Activated T-helper 2 cell treated with anti-CD3 and anti-CD28 coated beads, Interferon-gamma antibody, Interleukin-2, Interleukin-4, amounts not matched to agents 10 μg/mL and 5 μg/mL and 100 μg/mL, durations not matched to agents 14 hours and 24 hours and 36 hours (primary cell): ENCODE results near the gene NR2C2AP. TPM values are rescaled to one million over a fixed set of nuclear protein-coding genes. Genes with fewer than 3 reads are reported as not detected.

Experiments
- DNase-seq: peaks from one replicate; pipeline ENCODE4 v3.0.0; 2021; ENCODE audit warnings: low spot score
- H3K27ac Mint-ChIP-seq: one replicate; pipeline ENCODE4 v1.8.0; 2021; ENCODE audit warnings: mixed read lengths
- H3K27me3 Mint-ChIP-seq: one replicate; pipeline ENCODE4 v1.8.0; 2021; ENCODE audit warnings: low read depth, mixed read lengths
- H3K36me3 Mint-ChIP-seq: one replicate; pipeline ENCODE4 v1.8.0; 2021; ENCODE audit warnings: low read depth, mixed read lengths
- H3K4me1 Mint-ChIP-seq: one replicate; pipeline ENCODE4 v1.8.0; 2021; ENCODE audit warnings: low read depth, mixed read lengths
- H3K4me3 Mint-ChIP-seq: one replicate; pipeline ENCODE4 v1.8.0; 2021; ENCODE audit warnings: low read depth, mild to moderate bottlenecking, moderate library complexity, mixed read lengths
- H3K9me3 Mint-ChIP-seq: one replicate; pipeline ENCODE4 v1.8.0; 2021; ENCODE audit warnings: mixed read lengths
- intact Hi-C: fragments of 100-400 bp; cut with micrococcal nuclease; formaldehyde crosslinking; loops from one replicate; pipeline ENCODE4 v1.15.1; 2023
- total RNA-seq: library from RNA; stranded (reverse); gene quantifications from 2 replicates; pipeline ENCODE4 v1.2.3, GENCODE V29; 2022

Gene NR2C2AP
- 32.5 and 37.0 TPM in 2 replicates for total RNA-seq

DNA sequence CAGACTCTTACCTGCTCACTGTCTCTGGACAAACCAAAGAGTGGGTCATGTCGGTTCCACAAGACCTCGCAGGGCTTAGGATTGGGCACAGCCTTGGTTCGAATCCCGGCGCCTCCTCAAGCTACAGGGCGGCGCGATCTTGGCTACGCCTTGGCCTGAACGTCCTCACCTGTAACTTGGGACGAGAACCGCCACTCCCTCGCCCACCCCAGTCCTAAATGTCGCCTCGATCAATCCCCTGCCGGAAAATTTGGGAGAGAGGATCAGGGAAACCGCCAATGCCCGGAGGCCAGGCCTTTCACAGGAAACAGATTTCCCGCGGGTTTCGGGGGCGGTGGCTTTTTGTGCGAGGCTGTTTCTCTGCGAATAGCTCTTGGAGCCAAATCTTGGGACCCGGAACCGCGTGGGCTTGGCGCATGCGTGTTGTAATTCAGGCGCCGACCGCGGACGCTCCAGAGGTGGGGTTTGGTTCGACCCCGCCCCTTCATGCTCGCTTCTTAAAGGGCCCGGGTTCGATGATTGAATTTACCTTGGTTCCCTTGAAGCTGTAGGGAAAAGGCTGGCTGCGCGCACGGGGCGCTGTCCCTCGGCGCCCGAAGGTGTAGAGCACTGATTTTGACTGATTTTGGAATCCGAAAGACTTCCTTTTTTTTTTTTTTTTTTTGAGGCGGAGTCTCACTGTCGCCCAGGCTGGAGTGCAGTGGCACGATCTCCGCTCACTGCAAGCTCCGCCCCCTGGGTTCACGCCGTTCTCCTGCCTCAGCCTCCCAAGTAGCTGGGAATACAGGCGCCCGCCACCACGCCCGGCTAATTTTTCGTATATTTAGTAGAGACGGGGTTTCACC lies at the start of gene NR2C2AP:
NR2C2AP (minus strand) TSS at position 403 of the 845 bp plus-strand sequence; CDS start at position 49, 354 bp downstream.
- peaks cover 24% of the 10 kb centered on the region for H3K36me3 Mint-ChIP-seq
- peak within 1 kb of the TSS; percentile 92 for H3K4me3 Mint-ChIP-seq
- H3K4me1 Mint-ChIP-seq = peaks cover 28% of the 10 kb centered on the region
- H3K27ac Mint-ChIP-seq = peak within 1 kb of the TSS; percentile 85
- intact Hi-C loops = loop anchor here (1.0 kb wide), 1 partner anchor 11 kb away; the partner anchor contains the start of genes BORCS8 and RFXANK
- no peaks in the 10 kb centered on the region for H3K9me3 Mint-ChIP-seq
- peak; percentile 90 for DNase-seq
- H3K27me3 Mint-ChIP-seq = no peaks in the 10 kb centered on the region

GRCh38 chr19:19250196-19250801 lies 47.1 kb upstream of the NR2C2AP start:
- no peaks in the 10 kb centered on the region for H3K36me3 Mint-ChIP-seq
- no peak overlapping the region for H3K4me3 Mint-ChIP-seq
- no peak for DNase-seq
- peaks cover 17% of the 10 kb centered on the region for H3K27me3 Mint-ChIP-seq
- no peaks in the 10 kb centered on the region for H3K9me3 Mint-ChIP-seq
- intact Hi-C loops = no loop called here
- H3K4me1 Mint-ChIP-seq = no peaks in the 10 kb centered on the region
- H3K27ac Mint-ChIP-seq = no peak overlapping the region

- Mint-ChIP-seq H3K36me3 (no peaks in the 10 kb centered on the region), H3K4me1 (no peaks in the 10 kb centered on the region), H3K27me3 (no peaks in the 10 kb centered on the region), H3K4me3 (no peak overlapping the region), H3K9me3 (peaks cover 8% of the 10 kb centered on the region), H3K27ac (no peak overlapping the region)
- intact Hi-C loops = no loop called here
- DNase-seq = no peak
Measured at GRCh38 chr19:19240476-19240875, 37.3 kb upstream of the NR2C2AP start.

GRCh38 chr19:19239675-19240074 lies 36.5 kb upstream of the NR2C2AP start:
- H3K27ac Mint-ChIP-seq = no peak overlapping the region
- H3K36me3 Mint-ChIP-seq = no peaks in the 10 kb centered on the region
- H3K27me3 Mint-ChIP-seq = no peaks in the 10 kb centered on the region
- peaks cover 8% of the 10 kb centered on the region for H3K9me3 Mint-ChIP-seq
- H3K4me1 Mint-ChIP-seq = no peaks in the 10 kb centered on the region
- no peak for DNase-seq
- H3K4me3 Mint-ChIP-seq = no peak overlapping the region
- intact Hi-C loops = no loop called here

DNA sequence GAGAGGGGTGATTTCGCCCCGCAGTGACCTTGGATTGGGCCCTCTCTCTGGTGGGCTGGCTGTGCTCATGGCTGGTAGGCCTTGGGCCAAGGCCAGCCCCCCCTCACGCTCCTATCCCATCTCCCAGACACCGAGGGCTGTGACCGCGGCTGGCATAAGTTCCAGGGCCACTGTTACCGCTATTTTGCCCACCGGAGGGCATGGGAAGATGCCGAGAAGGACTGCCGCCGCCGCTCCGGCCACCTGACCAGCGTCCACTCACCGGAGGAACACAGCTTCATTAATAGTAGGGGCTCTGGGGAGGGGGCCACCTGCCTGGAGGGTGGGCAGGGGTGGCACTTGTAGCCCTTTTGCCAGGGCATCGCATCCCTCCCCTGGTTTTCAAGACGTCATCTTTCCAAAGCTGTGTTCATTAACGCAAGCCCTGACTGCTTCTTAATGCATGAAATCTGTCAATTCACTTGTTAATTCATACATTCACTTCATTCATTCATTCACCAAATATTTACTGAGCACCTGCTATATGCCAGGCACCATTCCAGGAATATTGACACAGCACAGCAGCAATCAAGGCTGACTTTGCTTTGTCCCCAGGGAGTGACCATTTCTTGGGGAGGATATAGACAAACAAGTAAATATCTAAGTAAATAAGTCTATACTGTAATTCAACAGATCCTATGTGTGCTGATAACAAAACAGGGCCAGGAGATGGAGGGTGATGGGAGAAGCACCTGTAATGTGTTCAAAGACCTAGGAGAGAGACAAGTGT lies 35.1 kb upstream of the NR2C2AP start:
- Mint-ChIP-seq H3K27me3 (no peaks in the 10 kb centered on the region), H3K4me1 (no peaks in the 10 kb centered on the region)

DNA sequence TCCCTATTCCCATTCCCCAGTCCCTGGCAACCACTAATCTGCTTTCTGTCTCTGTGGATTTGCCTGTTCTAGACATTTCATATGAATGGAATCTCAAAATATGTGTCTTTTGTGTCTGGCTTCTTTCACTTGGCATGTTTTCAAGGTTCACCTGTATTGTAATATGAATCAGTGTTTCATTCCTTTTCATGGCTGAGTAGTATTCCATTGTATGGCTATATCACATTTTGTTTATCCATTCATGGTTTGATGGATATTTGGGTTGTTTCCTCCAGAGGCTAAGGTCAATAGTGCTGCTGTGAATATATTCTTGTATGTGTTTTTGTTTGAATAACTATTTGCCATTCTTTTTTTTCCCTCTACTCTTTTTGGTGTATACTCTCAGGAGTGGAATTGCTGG lies 33.0 kb upstream of the NR2C2AP start:
- Mint-ChIP-seq H3K4me3 (no peak overlapping the region), H3K4me1 (no peaks in the 10 kb centered on the region), H3K27ac (no peak overlapping the region), H3K36me3 (no peaks in the 10 kb centered on the region), H3K27me3 (no peaks in the 10 kb centered on the region), H3K9me3 (peaks cover 11% of the 10 kb centered on the region)
- intact Hi-C loops = no loop called here
- no peak for DNase-seq

More for the DNA sequence above, 35.1 kb upstream of the NR2C2AP start:
- Mint-ChIP-seq H3K9me3 (peaks cover 9% of the 10 kb centered on the region), H3K4me3 (no peak overlapping the region), H3K27ac (no peak overlapping the region), H3K36me3 (no peaks in the 10 kb centered on the region)
- intact Hi-C loops = no loop called here
- DNase-seq = no peak

DNA sequence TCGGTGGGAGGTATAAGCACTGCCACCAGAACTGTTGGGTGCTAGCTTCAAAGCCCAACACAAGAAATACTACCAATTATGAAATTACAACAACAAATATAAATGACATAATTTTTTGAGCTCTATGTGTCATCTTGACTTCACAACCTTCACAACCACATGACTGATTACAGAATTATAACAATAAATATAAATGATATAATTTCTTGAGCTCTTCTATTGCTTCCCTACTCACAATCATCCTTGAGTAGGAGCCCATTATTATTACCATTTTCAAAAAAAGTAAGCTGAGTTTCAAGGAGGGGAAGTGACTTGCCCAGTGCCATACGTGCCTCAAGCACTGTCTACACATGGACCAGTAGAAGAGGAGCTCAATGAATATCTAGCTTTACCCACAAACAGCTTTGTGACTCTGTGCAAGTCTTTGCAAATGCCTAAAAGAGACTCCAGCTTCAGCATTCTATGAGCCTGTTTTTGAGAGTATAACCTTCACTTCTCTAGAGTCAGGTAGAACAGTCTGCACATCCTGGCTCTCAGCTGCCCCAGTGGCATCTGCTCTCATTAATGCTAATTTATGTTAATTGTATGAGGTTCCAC lies 31.1 kb upstream of the NR2C2AP start:
- H3K36me3 Mint-ChIP-seq = no peaks in the 10 kb centered on the region
- no peaks in the 10 kb centered on the region for H3K27me3 Mint-ChIP-seq
- intact Hi-C loops = no loop called here

GRCh38 chr19:19232261-19232721 lies 29.1 kb upstream of the NR2C2AP start:
- H3K9me3 Mint-ChIP-seq = peaks cover 11% of the 10 kb centered on the region
- no peak overlapping the region for H3K27ac Mint-ChIP-seq
- no peak overlapping the region for H3K4me3 Mint-ChIP-seq
- H3K4me1 Mint-ChIP-seq = no peaks in the 10 kb centered on the region
- H3K36me3 Mint-ChIP-seq = no peaks in the 10 kb centered on the region
- H3K27me3 Mint-ChIP-seq = no peaks in the 10 kb centered on the region
- no peak for DNase-seq
- intact Hi-C loops = no loop called here

More for the DNA sequence above, 31.1 kb upstream of the NR2C2AP start:
- H3K27ac Mint-ChIP-seq = no peak overlapping the region
- peaks cover 11% of the 10 kb centered on the region for H3K9me3 Mint-ChIP-seq
- DNase-seq = no peak
- no peaks in the 10 kb centered on the region for H3K4me1 Mint-ChIP-seq
- no peak overlapping the region for H3K4me3 Mint-ChIP-seq

GRCh38 chr19:19230999-19231398 lies 27.8 kb upstream of the NR2C2AP start:
- H3K4me1 Mint-ChIP-seq = no peaks in the 10 kb centered on the region
- H3K4me3 Mint-ChIP-seq = no peak overlapping the region
- no peak overlapping the region for H3K27ac Mint-ChIP-seq
- peaks cover 7% of the 10 kb centered on the region for H3K9me3 Mint-ChIP-seq
- intact Hi-C loops = no loop called here
- no peak for DNase-seq
- H3K27me3 Mint-ChIP-seq = no peaks in the 10 kb centered on the region
- H3K36me3 Mint-ChIP-seq = no peaks in the 10 kb centered on the region

GRCh38 chr19:19229701-19230100 lies 26.5 kb upstream of the NR2C2AP start:
- no peak overlapping the region for H3K4me3 Mint-ChIP-seq
- no peaks in the 10 kb centered on the region for H3K36me3 Mint-ChIP-seq
- H3K27me3 Mint-ChIP-seq = peaks cover 2% of the 10 kb centered on the region
- H3K4me1 Mint-ChIP-seq = no peaks in the 10 kb centered on the region
- no peak overlapping the region for H3K27ac Mint-ChIP-seq
- DNase-seq = no peak
- intact Hi-C loops = loop anchor here (5.0 kb wide), 1 partner anchor 82 kb away; no protein-coding TSS in a partner anchor
- peaks cover 3% of the 10 kb centered on the region for H3K9me3 Mint-ChIP-seq

DNA sequence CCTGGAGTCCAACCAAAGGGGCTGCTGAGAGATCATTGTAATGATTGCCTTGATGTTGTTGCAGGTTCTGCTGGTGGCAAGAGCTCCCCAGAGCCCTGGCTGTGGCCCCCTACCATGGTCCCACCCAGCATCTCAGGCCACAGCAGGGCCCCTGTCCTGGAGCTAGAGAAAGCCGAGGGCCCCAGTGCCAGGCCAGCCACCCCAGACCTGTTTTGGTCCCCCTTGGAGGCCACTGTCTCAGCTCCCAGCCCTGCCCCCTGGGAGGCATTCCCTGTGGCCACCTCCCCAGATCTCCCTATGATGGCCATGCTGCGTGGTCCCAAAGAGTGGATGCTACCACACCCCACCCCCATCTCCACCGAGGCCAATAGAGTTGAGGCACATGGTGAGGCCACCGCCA lies 24.0 kb upstream of the NR2C2AP start:
- Mint-ChIP-seq H3K27ac (no peak overlapping the region), H3K4me1 (no peaks in the 10 kb centered on the region), H3K4me3 (no peak overlapping the region), H3K27me3 (peaks cover 11% of the 10 kb centered on the region), H3K36me3 (no peaks in the 10 kb centered on the region), H3K9me3 (no peaks in the 10 kb centered on the region)
- no peak for DNase-seq
- intact Hi-C loops = loop anchor here (5.0 kb wide), 1 partner anchor 80 kb away; no protein-coding TSS in a partner anchor

GRCh38 chr19:19226663-19227062 lies 23.4 kb upstream of the NR2C2AP start:
- no peak overlapping the region for H3K4me3 Mint-ChIP-seq
- H3K27me3 Mint-ChIP-seq = peaks cover 11% of the 10 kb centered on the region
- no peaks in the 10 kb centered on the region for H3K4me1 Mint-ChIP-seq
- intact Hi-C loops = loop anchor here (5.0 kb wide), 1 partner anchor 79 kb away; no protein-coding TSS in a partner anchor
- H3K27ac Mint-ChIP-seq = no peak overlapping the region
- no peak for DNase-seq
- H3K9me3 Mint-ChIP-seq = no peaks in the 10 kb centered on the region
- no peaks in the 10 kb centered on the region for H3K36me3 Mint-ChIP-seq
